GM10266 (cell line): ENCODE data around the gene PLK3.
A peak's percentile ranks its signal among the peaks of the same experiment; 100 is the strongest.
"Not testable (repeated sequence)": the region's sequence is repeated elsewhere in the genome, so short reads cannot be mapped to it uniquely, and the experiment has no call there.

Experiments
- DNase-seq: peaks from one replicate; pipeline ENCODE4 v3.0.0; 2012; ENCODE audit errors: extremely low spot score
- CTCF ChIP-seq: IDR thresholded peaks from 2 replicates; pipeline ENCODE4 v1.5.1; 2012; ENCODE audit warnings: mild to moderate bottlenecking, low read depth; ENCODE audit not compliant: control insufficient read depth, insufficient read depth; ENCODE audit errors: missing control alignments

PLK3 gene

GRCh38 chr1:44812822-44813543 is 12.8 kb downstream of the PLK3 start:
- TF ChIP-seq CTCF = no peak
- DNase-seq = no peak

- not testable (repeated sequence) for DNase-seq
These were observed 15.7 kb downstream of the PLK3 start for GRCh38 chr1:44815926-44816325.

GRCh38 chr1:44817307-44817706 is 17.1 kb downstream of the PLK3 start:
- DNase-seq = no peak
- TF ChIP-seq CTCF = no peak

- no peak for TF ChIP-seq CTCF
- no peak for DNase-seq
These were observed 17.8 kb downstream of the PLK3 start for GRCh38 chr1:44817771-44818495.

- no peak for TF ChIP-seq CTCF
- DNase-seq = no peak
These were observed 19.0 kb downstream of the PLK3 start for GRCh38 chr1:44819196-44819607.

GRCh38 chr1:44819608-44820327 is 19.6 kb downstream of the PLK3 start:
- peak; percentile 92 for DNase-seq

More at GRCh38 chr1:44819608-44820327, 19.6 kb downstream of the PLK3 start:
- peak; percentile 42 for TF ChIP-seq CTCF
